Lower leg skin (tissue), 3 donors: Measurements from ENCODE around the gene APCDD1.

Experiments used
- POLR2A ChIP-seq, 2 donors: fragments of 450-650 bp; IDR thresholded peaks; one replicate each; pipeline ENCODE4 v1.6.1; 2016 to 2017; ENCODE audit warnings: antibody characterized with exemption in 2 of 2, mild to moderate bottlenecking in 1 of 2, moderate library complexity in 1 of 2
- TF ChIP-seq, protein P1 (sequence below), 3 donors: fragments of 450-650 bp; IDR thresholded peaks; one replicate each; pipeline ENCODE4 v1.5.1; 2016; ENCODE audit warnings: antibody characterized with exemption in 3 of 3, mild to moderate bottlenecking in 3 of 3, moderate library complexity in 2 of 3

DNA sequence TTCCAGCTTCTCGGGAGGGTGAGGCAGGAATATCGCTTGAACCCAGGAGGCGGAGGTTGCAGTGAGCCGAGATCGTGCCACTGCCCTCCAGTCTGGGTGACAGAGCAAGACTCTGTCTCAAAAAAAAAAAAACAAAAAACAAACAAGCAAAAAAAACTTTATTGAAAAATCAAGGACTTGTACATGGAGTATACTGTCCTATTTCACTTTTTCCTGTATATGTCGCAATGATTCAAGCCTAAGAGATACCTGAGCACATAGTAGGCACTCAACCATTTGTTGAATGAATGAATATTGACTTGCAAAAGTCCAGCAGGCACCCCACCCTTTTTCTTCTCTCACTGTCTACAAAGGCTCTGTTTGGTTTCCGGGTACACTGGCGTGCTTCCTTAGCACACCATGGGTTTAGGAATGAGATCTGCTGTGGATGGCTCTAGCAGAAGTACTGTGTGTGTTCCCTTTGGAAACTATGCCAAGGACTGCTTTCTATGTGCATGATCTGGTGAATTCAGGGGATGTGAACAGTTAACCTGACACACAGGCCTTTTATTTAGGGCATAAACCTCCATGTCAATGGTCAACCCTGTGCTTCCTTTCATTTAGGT is 6.1 kb downstream of the APCDD1 start:
- TF ChIP-seq, protein P1, sequence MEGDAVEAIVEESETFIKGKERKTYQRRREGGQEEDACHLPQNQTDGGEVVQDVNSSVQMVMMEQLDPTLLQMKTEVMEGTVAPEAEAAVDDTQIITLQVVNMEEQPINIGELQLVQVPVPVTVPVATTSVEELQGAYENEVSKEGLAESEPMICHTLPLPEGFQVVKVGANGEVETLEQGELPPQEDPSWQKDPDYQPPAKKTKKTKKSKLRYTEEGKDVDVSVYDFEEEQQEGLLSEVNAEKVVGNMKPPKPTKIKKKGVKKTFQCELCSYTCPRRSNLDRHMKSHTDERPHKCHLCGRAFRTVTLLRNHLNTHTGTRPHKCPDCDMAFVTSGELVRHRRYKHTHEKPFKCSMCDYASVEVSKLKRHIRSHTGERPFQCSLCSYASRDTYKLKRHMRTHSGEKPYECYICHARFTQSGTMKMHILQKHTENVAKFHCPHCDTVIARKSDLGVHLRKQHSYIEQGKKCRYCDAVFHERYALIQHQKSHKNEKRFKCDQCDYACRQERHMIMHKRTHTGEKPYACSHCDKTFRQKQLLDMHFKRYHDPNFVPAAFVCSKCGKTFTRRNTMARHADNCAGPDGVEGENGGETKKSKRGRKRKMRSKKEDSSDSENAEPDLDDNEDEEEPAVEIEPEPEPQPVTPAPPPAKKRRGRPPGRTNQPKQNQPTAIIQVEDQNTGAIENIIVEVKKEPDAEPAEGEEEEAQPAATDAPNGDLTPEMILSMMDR (IDR thresholded peaks at IDR 0.05): no peak
- no peak for TF ChIP-seq POLR2A (IDR thresholded peaks at IDR 0.05)
